CD4-positive, alpha-beta T cell treated with Interleukin-4 for 1 hour (primary cell): ENCODE results near the gene UVRAG.

ENCODE experiments used
- DNase-seq, 2 donors: peaks; one replicate each; pipeline ENCODE4 v3.0.0-alpha.2; 2020 to 2022

The UVRAG gene

DNA sequence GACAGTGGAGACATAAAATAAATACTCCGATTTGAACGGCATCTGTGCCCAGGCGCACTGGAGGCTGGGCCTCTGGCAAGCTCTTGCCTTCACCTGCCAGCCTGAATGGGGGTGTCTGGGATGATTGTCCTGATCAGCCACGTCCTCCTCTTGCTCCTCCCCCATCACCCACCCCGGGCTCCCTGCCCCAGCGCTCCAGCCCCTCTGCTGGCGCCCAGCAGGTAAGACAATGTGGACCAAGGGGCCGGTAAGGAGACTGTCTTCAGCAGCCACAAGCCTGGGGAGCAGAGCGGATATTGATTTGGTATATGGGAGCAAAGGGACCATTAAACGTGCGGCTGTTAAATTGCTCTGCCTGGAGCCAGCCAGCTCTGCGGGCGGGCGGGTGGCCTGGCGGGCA, 366.4 kb downstream of the UVRAG start:
- DNase-seq, result no peak

GRCh38 chr11:76184551-76184993, 369.6 kb downstream of the UVRAG start:
- DNase-seq, result no peak

GRCh38 chr11:76185511-76185910, 370.5 kb downstream of the UVRAG start:
- no peak for DNase-seq

DNA sequence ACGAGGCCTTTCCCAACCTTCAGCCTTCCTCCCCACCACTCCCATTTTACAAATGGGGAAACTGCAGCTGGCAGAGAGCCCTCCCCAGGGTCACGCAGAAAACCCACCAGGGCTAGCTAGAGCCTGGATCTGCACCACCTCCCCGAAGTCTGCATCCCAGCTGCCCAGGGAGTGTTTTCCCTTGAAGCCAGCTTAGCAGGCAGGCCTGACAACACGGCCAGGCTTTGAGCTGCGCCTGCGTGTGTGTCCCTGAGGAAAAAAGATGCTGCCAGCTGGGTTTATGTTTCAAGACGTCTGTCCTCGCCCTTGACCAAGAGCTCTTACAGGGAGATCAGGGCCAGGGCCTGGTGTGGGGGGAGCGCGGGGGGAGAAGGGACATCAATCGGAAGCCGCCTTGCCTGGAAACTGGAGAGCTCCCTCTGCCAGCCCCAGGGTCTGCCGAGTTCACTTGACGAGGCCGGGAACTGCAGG, 371.0 kb downstream of the UVRAG start:
- no peak for DNase-seq

GRCh38 chr11:76186776-76187279, 371.8 kb downstream of the UVRAG start:
- DNase-seq, result no peak

- no peak for DNase-seq
Measured at GRCh38 chr11:76188873-76189272, 373.9 kb downstream of the UVRAG start.

DNA sequence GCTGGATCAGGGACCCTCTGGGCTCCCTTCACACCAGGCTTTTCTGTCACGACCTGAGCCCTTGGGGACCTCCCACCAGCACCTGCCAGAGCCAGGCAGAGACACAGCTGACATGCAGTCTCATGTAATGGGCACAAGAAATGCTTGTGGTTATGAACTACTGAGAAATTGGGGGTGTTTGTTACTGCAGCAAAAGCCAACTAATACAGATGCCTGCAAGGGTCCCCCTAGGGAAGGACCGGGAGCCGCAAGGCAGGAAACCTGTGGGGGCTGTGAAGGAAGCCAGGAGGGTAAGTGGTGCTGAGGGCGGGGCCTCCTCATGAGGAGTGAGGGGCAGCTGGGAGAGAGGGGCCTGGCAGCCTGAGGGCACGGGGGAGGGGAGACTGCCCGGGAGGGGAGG, 374.7 kb downstream of the UVRAG start:
- no peak for DNase-seq

GRCh38 chr11:76190376-76190775, 375.4 kb downstream of the UVRAG start:
- no peak for DNase-seq
